ENCODE data around the gene FARSB.
A peak's percentile ranks its signal among the peaks of the same experiment; 100 is the strongest.

The FARSB gene

DNA sequence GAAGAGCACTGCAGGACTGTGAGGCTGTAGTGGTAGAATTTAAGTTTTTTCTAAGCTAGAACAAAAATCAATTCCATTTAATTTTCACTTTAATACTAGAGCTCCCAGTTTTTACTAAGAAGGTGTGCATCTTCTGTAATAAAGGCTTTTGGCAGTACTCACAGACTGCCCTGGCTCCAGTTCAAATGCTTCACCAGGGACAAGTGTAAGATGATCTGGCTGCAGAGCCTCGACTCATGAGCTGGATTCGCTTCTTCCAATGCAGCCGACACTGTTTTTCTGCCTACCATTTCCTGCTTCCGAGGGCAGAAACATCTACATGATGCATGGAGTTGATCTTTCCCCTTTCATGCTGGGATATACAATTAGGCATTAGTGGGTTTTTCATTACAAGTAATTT is 87.0 kb downstream of the FARSB start:
- no peaks in the 10 kb centered on the region for H3K9me3 Mint-ChIP-seq
- no peaks in the 10 kb centered on the region for H3K27me3 Mint-ChIP-seq (ENCODE audit: low read depth, poor library complexity)
- H3K27ac Mint-ChIP-seq, result no peak overlapping the region
- peaks cover 45% of the 10 kb centered on the region for H3K4me1 Mint-ChIP-seq
- H3K4me3 Mint-ChIP-seq, result no peak overlapping the region
- DNase-seq, result no peak
- H3K36me3 Mint-ChIP-seq (ENCODE audit: low read depth), result peaks cover 26% of the 10 kb centered on the region
- TF ChIP-seq, protein P1, sequence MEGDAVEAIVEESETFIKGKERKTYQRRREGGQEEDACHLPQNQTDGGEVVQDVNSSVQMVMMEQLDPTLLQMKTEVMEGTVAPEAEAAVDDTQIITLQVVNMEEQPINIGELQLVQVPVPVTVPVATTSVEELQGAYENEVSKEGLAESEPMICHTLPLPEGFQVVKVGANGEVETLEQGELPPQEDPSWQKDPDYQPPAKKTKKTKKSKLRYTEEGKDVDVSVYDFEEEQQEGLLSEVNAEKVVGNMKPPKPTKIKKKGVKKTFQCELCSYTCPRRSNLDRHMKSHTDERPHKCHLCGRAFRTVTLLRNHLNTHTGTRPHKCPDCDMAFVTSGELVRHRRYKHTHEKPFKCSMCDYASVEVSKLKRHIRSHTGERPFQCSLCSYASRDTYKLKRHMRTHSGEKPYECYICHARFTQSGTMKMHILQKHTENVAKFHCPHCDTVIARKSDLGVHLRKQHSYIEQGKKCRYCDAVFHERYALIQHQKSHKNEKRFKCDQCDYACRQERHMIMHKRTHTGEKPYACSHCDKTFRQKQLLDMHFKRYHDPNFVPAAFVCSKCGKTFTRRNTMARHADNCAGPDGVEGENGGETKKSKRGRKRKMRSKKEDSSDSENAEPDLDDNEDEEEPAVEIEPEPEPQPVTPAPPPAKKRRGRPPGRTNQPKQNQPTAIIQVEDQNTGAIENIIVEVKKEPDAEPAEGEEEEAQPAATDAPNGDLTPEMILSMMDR (IDR thresholded peaks at IDR 0.05), result no peak

DNA sequence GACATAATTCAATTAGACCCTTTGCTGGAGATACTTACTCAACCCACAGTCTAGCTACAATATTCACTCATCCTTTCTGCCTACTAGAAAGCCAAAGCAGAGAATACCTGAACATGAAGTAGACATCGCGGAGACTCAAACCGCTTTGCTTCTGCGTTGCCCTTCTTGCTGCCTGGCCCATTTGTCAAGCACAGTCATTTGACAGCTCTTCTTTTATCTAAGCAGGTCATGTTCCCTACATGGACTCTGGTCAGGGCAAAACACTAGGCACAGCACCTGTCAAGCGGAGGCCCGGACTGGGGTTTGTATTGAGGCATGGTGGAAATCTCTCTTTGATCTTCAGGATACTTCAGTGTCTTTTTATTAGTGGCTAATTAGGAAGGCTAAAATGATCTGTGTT is 89.7 kb downstream of the FARSB start:
- H3K36me3 Mint-ChIP-seq (ENCODE audit: low read depth), result peaks cover 13% of the 10 kb centered on the region
- peaks cover 59% of the 10 kb centered on the region for H3K4me1 Mint-ChIP-seq
- no peak overlapping the region for H3K4me3 Mint-ChIP-seq
- TF ChIP-seq, protein P1 (IDR thresholded peaks at IDR 0.05), result no peak
- DNase-seq, result no peak
- H3K27ac Mint-ChIP-seq, result no peak overlapping the region
- peaks cover 4% of the 10 kb centered on the region for H3K27me3 Mint-ChIP-seq (ENCODE audit: low read depth, poor library complexity)
- H3K9me3 Mint-ChIP-seq, result no peaks in the 10 kb centered on the region

- Mint-ChIP-seq H3K36me3 (ENCODE audit: low read depth) (peaks cover 8% of the 10 kb centered on the region), H3K27me3 (ENCODE audit: low read depth, poor library complexity) (peaks cover 4% of the 10 kb centered on the region), H3K4me1 (peaks cover 56% of the 10 kb centered on the region), H3K4me3 (no peak overlapping the region), H3K9me3 (no peaks in the 10 kb centered on the region), H3K27ac (no peak overlapping the region)
- DNase-seq, result no peak
- TF ChIP-seq, protein P1 (IDR thresholded peaks at IDR 0.05), result no peak
Observed at GRCh38 chr2:222563936-222564335, 92.0 kb downstream of the FARSB start.

- H3K4me1 Mint-ChIP-seq, result peaks cover 51% of the 10 kb centered on the region
- TF ChIP-seq, protein P1 (IDR thresholded peaks at IDR 0.05), result no peak
- no peak for DNase-seq
- no peaks in the 10 kb centered on the region for H3K9me3 Mint-ChIP-seq
- H3K27ac Mint-ChIP-seq, result no peak overlapping the region
- H3K27me3 Mint-ChIP-seq (ENCODE audit: low read depth, poor library complexity), result peaks cover 4% of the 10 kb centered on the region
- peaks cover 13% of the 10 kb centered on the region for H3K36me3 Mint-ChIP-seq (ENCODE audit: low read depth)
- H3K4me3 Mint-ChIP-seq, result no peak overlapping the region
Observed at GRCh38 chr2:222563106-222563718, 92.7 kb downstream of the FARSB start.

DNA sequence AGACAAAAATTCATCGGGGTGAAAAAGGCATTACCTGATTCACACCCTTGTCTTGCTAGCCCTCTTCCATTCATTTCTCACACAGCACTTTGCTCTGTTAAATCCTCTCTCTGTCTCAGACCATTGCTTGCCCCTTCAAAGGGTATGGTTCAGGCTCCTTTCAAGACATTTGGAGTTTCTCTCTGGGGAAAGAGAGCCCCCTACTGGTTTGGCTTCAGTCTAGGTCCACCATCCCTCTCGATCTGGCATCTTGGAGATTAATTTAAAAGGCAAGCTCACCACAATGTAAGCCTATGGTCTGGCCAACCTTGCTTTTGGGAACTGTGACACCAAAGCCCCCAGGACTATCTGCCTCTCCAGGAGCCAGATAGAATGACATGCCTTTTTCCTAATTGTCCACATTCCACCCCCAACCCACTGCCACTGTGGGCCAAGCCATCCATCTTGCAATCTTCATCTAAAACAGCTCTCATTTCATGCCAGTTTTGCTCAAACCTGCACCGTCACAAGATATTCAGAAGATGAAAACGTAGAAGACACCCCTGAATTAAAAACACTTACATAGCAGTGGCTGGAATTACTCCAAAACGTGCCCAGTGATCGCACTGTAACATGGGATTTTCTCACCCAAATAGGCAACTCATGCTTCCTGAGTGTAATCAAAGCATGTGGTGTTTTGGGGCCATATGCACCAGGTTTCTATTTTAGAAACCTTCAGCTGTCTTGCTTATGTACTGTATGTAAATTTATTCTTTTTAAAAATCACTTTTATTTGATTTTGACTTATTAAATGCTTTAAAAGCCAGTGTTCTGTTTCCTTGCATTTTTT is 93.9 kb downstream of the FARSB start:
- H3K4me3 Mint-ChIP-seq, result no peak overlapping the region
- H3K9me3 Mint-ChIP-seq, result peaks cover 2% of the 10 kb centered on the region
- peaks cover 7% of the 10 kb centered on the region for H3K27me3 Mint-ChIP-seq (ENCODE audit: low read depth, poor library complexity)

More for the DNA sequence above, 93.9 kb downstream of the FARSB start:
- DNase-seq, result peak; percentile 58
- peaks cover 47% of the 10 kb centered on the region for H3K4me1 Mint-ChIP-seq
- H3K36me3 Mint-ChIP-seq (ENCODE audit: low read depth), result peaks cover 14% of the 10 kb centered on the region
- TF ChIP-seq, protein P1 (IDR thresholded peaks at IDR 0.05), result peak; percentile 62
- peak overlapping the region; percentile 12 for H3K27ac Mint-ChIP-seq

Measured in nephron progenitor cell (in vitro differentiated cells).